ENCODE results near the gene WDR4. TPM values are rescaled to one million over a fixed set of nuclear protein-coding genes. Genes with fewer than 3 reads are reported as not detected.

Gene WDR4
- total RNA-seq, 1 donor from 2014 or later: 6.5 TPM

- intact Hi-C loops (cut with DNase I): no loop called here
- no peak for DNase-seq (ENCODE audit: missing footprints)
- ATAC-seq: no peak
Observed at GRCh38 chr21:42799948-42800347, 79.4 kb downstream of the WDR4 start.

- intact Hi-C loops (cut with DNase I): no loop called here
- no peak for ATAC-seq
- DNase-seq (ENCODE audit: missing footprints): no peak
Observed at GRCh38 chr21:42799516-42799915, 79.8 kb downstream of the WDR4 start.

Other genes starting within 250 kb of the WDR4 start
- 3.4 TPM for gene PDE9A, start 225.9 kb downstream of the WDR4 start, total RNA-seq
- 61.0 TPM for gene NDUFV3, start 13.8 kb upstream of the WDR4 start, total RNA-seq
- gene ERVH48-1, start 46.1 kb upstream of the WDR4 start, total RNA-seq: not detected
- gene PKNOX1, start 95.0 kb upstream of the WDR4 start, total RNA-seq: 9.7 TPM
- gene CBS, start 196.3 kb upstream of the WDR4 start, total RNA-seq: 5.5 TPM
- 13.8 TPM for gene U2AF1, start 228.0 kb upstream of the WDR4 start, total RNA-seq